Breast epithelium (tissue), 3 donors: ENCODE data around the gene C19orf47.

Experiments
- POLR2A ChIP-seq: fragments of 450-650 bp; IDR thresholded peaks from one replicate; pipeline ENCODE4 v1.6.1; 2016; ENCODE audit warnings: antibody characterized with exemption, mild to moderate bottlenecking, moderate library complexity
- POLR2AphosphoS5 ChIP-seq, 3 donors: sonication (generic); formaldehyde crosslinking; IDR thresholded peaks; one replicate each; pipeline ENCODE4 v1.6.1; 2017; ENCODE audit warnings: antibody characterized with exemption in 3 of 3
- TF ChIP-seq, protein P1 (sequence below), 3 donors: fragments of 450-650 bp; IDR thresholded peaks; one replicate each; pipeline ENCODE4 v1.5.1; 2016 to 2017; ENCODE audit warnings: antibody characterized with exemption in 3 of 3, mild to moderate bottlenecking in 3 of 3, moderate library complexity in 3 of 3

DNA sequence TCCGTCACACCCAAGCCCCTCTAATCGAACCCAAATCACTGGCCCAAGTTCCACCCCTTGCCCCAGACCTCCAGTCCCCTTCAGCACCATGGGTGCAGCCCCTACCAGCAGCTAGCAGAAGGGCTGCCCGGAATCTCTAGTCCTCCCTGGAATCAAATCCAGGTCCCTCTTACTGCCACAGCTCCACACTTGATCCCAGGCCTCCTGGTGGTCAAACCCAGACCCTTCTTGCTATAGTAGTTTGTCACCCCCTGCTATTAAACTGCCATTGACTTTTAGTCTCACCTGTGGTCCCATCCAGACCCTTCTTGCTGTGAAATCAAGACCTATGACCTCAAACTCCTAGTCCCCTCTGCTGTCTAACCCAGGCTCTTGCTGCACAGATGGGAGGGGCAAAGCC lies 33.1 kb upstream of the C19orf47 start:
- TF ChIP-seq, protein P1, sequence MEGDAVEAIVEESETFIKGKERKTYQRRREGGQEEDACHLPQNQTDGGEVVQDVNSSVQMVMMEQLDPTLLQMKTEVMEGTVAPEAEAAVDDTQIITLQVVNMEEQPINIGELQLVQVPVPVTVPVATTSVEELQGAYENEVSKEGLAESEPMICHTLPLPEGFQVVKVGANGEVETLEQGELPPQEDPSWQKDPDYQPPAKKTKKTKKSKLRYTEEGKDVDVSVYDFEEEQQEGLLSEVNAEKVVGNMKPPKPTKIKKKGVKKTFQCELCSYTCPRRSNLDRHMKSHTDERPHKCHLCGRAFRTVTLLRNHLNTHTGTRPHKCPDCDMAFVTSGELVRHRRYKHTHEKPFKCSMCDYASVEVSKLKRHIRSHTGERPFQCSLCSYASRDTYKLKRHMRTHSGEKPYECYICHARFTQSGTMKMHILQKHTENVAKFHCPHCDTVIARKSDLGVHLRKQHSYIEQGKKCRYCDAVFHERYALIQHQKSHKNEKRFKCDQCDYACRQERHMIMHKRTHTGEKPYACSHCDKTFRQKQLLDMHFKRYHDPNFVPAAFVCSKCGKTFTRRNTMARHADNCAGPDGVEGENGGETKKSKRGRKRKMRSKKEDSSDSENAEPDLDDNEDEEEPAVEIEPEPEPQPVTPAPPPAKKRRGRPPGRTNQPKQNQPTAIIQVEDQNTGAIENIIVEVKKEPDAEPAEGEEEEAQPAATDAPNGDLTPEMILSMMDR (IDR thresholded peaks at IDR 0.05): no peak
- TF ChIP-seq POLR2AphosphoS5 (IDR thresholded peaks at IDR 0.05): no peak
- TF ChIP-seq POLR2A: no peak
